Type B pancreatic cell (in vitro differentiated cells): ENCODE measurements around the gene SMYD3. TPM values are rescaled to one million over a fixed set of nuclear protein-coding genes. Genes with fewer than 3 reads are reported as not detected.

Experiments used
- DNase-seq: peaks from one replicate; pipeline ENCODE4 v3.0.0; 2021; ENCODE audit warnings: mixed read lengths; ENCODE audit not compliant: unreplicated experiment; ENCODE audit errors: extremely low spot score
- H3K27ac Mint-ChIP-seq: 2 replicates; pipeline ENCODE4 v1.8.0; 2021; ENCODE audit warnings: mild to moderate bottlenecking, mixed read lengths
- H3K27me3 Mint-ChIP-seq: 2 replicates; pipeline ENCODE4 v1.8.0; 2021; ENCODE audit warnings: mixed read lengths
- H3K36me3 Mint-ChIP-seq: 2 replicates; pipeline ENCODE4 v1.8.0; 2021; ENCODE audit warnings: mixed read lengths
- H3K4me1 Mint-ChIP-seq: one replicate; pipeline ENCODE4 v1.8.0; 2021; ENCODE audit warnings: mixed read lengths; ENCODE audit not compliant: unreplicated experiment
- H3K4me3 Mint-ChIP-seq: 2 replicates; pipeline ENCODE4 v1.8.0; 2021; ENCODE audit warnings: mild to moderate bottlenecking, mixed read lengths
- H3K9me3 Mint-ChIP-seq: 2 replicates; pipeline ENCODE4 v1.8.0; 2021; ENCODE audit warnings: mixed read lengths
- CTCF ChIP-seq: fragments of 200-600 bp; sonication (generic); conservative IDR thresholded peaks from 2 replicates; pipeline ENCODE4 v1.5.0; 2021; ENCODE audit warnings: antibody characterized with exemption, mild to moderate bottlenecking
- total RNA-seq: library from RNA; stranded (reverse); gene quantifications from 2 replicates; pipeline ENCODE4 v1.2.1, GENCODE V29; 2021; ENCODE audit warnings: low replicate concordance

Gene SMYD3
- total RNA-seq, 1 donor from 2014 or later, result 19.4 TPM

- no peak for TF ChIP-seq CTCF
- no peak overlapping the region for H3K4me3 Mint-ChIP-seq
- H3K27ac Mint-ChIP-seq, result no peak overlapping the region
- H3K9me3 Mint-ChIP-seq, result peaks cover 3% of the 10 kb centered on the region
- H3K36me3 Mint-ChIP-seq, result no peaks in the 10 kb centered on the region
- peaks cover 9% of the 10 kb centered on the region for H3K4me1 Mint-ChIP-seq
- DNase-seq, result no peak
- no peaks in the 10 kb centered on the region for H3K27me3 Mint-ChIP-seq
Observed at GRCh38 chr1:245958016-245958415, 549.1 kb downstream of the SMYD3 start.

- Mint-ChIP-seq H3K27ac (no peak overlapping the region), H3K36me3 (no peaks in the 10 kb centered on the region), H3K9me3 (peaks cover 3% of the 10 kb centered on the region), H3K27me3 (no peaks in the 10 kb centered on the region), H3K4me3 (no peak overlapping the region), H3K4me1 (peaks cover 9% of the 10 kb centered on the region)
- DNase-seq, result no peak
- no peak for TF ChIP-seq CTCF
Observed at GRCh38 chr1:245957427-245957826, 549.7 kb downstream of the SMYD3 start.

- Mint-ChIP-seq H3K9me3 (peaks cover 3% of the 10 kb centered on the region), H3K27ac (no peak overlapping the region), H3K4me1 (peaks cover 5% of the 10 kb centered on the region), H3K36me3 (no peaks in the 10 kb centered on the region), H3K4me3 (no peak overlapping the region), H3K27me3 (no peaks in the 10 kb centered on the region)
- TF ChIP-seq CTCF, result no peak
- DNase-seq, result no peak
Observed at GRCh38 chr1:245956225-245956624, 550.9 kb downstream of the SMYD3 start.

- no peaks in the 10 kb centered on the region for H3K9me3 Mint-ChIP-seq
- H3K36me3 Mint-ChIP-seq, result no peaks in the 10 kb centered on the region
- TF ChIP-seq CTCF, result no peak
- H3K4me3 Mint-ChIP-seq, result no peak overlapping the region
- H3K27me3 Mint-ChIP-seq, result no peaks in the 10 kb centered on the region
- H3K4me1 Mint-ChIP-seq, result no peaks in the 10 kb centered on the region
- DNase-seq, result no peak
- H3K27ac Mint-ChIP-seq, result no peak overlapping the region
Observed at GRCh38 chr1:245953876-245954660, 553.0 kb downstream of the SMYD3 start.

GRCh38 chr1:245952383-245953026 lies 554.6 kb downstream of the SMYD3 start:
- Mint-ChIP-seq H3K27me3 (no peaks in the 10 kb centered on the region), H3K36me3 (no peaks in the 10 kb centered on the region), H3K27ac (no peak overlapping the region), H3K4me1 (peaks cover 2% of the 10 kb centered on the region), H3K4me3 (no peak overlapping the region), H3K9me3 (peaks cover 4% of the 10 kb centered on the region)
- DNase-seq, result no peak
- TF ChIP-seq CTCF, result no peak
